ENCODE data around the gene FIGNL2. TPM values are rescaled to one million over a fixed set of nuclear protein-coding genes. Genes with fewer than 3 reads are reported as not detected.
A peak's percentile ranks its signal among the peaks of the same experiment; 100 is the strongest.

Gene FIGNL2
- total and polyA plus RNA-seq, 2 experiments from 2014 or later = 0.13 to 0.32 TPM

GRCh38 chr12:51818566-51819300 is 29.8 kb downstream of the FIGNL2 start:
- in situ Hi-C loops (cut with MboI) = no loop called here
- peak overlapping the region; percentile 87 for H3K4me2 ChIP-seq (ENCODE audit: unreplicated experiment)
- peaks cover 24% of the 10 kb centered on the region for H3K4me1 ChIP-seq (ENCODE audit: insufficient read depth)

GRCh38 chr12:51818086-51818485 is 30.4 kb downstream of the FIGNL2 start:
- Histone ChIP-seq H3K36me3 (ENCODE audit: low read depth) (no peaks in the 10 kb centered on the region), H3K4me1 (ENCODE audit: insufficient read depth) (peaks cover 24% of the 10 kb centered on the region), H4K20me1 (ENCODE audit: insufficient read depth) (no peaks in the 10 kb centered on the region), H3K9me3 (ENCODE audit: low read depth) (no peaks in the 10 kb centered on the region), H3K9me2 (ENCODE audit: insufficient read depth) (no peaks in the 10 kb centered on the region), H3K27ac (peak overlapping the region; percentile 85), H2AFZ (no peak overlapping the region), H3K27me3 (replicated peaks; ENCODE audit: insufficient read depth) (no peaks in the 10 kb centered on the region), H3K9ac (peak overlapping the region; percentile 53), H3K4me3 (no peak overlapping the region), H3K79me2 (ENCODE audit: insufficient read depth) (peaks cover 38% of the 10 kb centered on the region), H3F3A (ENCODE audit: insufficient read depth) (peaks cover 12% of the 10 kb centered on the region), H3K4me2 (ENCODE audit: unreplicated experiment) (peak overlapping the region; percentile 87)
- 53 to 61% methylated on average over 4 to 5 of the region's 5 CpGs for WGBS, 2 experiments (ENCODE audit: low coverage in 1 of 2, low lambda C conversion rate in 2 of 2, missing lambda C conversion rate in 2 of 2)
- in situ Hi-C loops (cut with MboI) = no loop called here
- no peak for DNase-seq
- TF ChIP-seq EZH2phosphoT487 (IDR thresholded peaks at IDR 0.05; ENCODE audit: insufficient read depth, low read depth) (no peak), EZH2 (IDR thresholded peaks at IDR 0.05; ENCODE audit: insufficient read depth, poor library complexity, severe bottlenecking) (no peak)

More at GRCh38 chr12:51818566-51819300, 29.8 kb downstream of the FIGNL2 start:
- no peaks in the 10 kb centered on the region for H4K20me1 ChIP-seq (ENCODE audit: insufficient read depth)
- H3K4me3 ChIP-seq = peak overlapping the region; percentile 86
- peak overlapping the region; percentile 88 for H3K9ac ChIP-seq
- DNase-seq = peak; percentile 92
- H3K27ac ChIP-seq = peak overlapping the region; percentile 85
- H3K27me3 ChIP-seq (replicated peaks; ENCODE audit: insufficient read depth) = no peaks in the 10 kb centered on the region
- no peaks in the 10 kb centered on the region for H3K36me3 ChIP-seq (ENCODE audit: low read depth)
- H3K9me3 ChIP-seq (ENCODE audit: low read depth) = no peaks in the 10 kb centered on the region
- no peak for TF ChIP-seq EZH2 (IDR thresholded peaks at IDR 0.05; ENCODE audit: insufficient read depth, poor library complexity, severe bottlenecking)
- no peak for TF ChIP-seq EZH2phosphoT487 (IDR thresholded peaks at IDR 0.05; ENCODE audit: insufficient read depth, low read depth)
- H2AFZ ChIP-seq = no peak overlapping the region
- peaks cover 19% of the 10 kb centered on the region for H3F3A ChIP-seq (ENCODE audit: insufficient read depth)
- peaks cover 38% of the 10 kb centered on the region for H3K79me2 ChIP-seq (ENCODE audit: insufficient read depth)
- H3K9me2 ChIP-seq (ENCODE audit: insufficient read depth) = no peaks in the 10 kb centered on the region
- WGBS, 2 experiments (ENCODE audit: low coverage in 1 of 2, low lambda C conversion rate in 2 of 2, missing lambda C conversion rate in 2 of 2) = 22 to 33% methylated on average over 3 to 4 of the region's 4 CpGs

- H3K27ac ChIP-seq = no peak overlapping the region
- no peaks in the 10 kb centered on the region for H4K20me1 ChIP-seq (ENCODE audit: insufficient read depth)
- no peaks in the 10 kb centered on the region for H3K27me3 ChIP-seq (replicated peaks; ENCODE audit: insufficient read depth)
- H3K36me3 ChIP-seq (ENCODE audit: low read depth) = no peaks in the 10 kb centered on the region
- no peak overlapping the region for H3K9ac ChIP-seq
- TF ChIP-seq EZH2phosphoT487 (IDR thresholded peaks at IDR 0.05; ENCODE audit: insufficient read depth, low read depth) (no peak), EZH2 (IDR thresholded peaks at IDR 0.05; ENCODE audit: insufficient read depth, poor library complexity, severe bottlenecking) (no peak)
- H3K4me1 ChIP-seq (ENCODE audit: insufficient read depth) = peaks cover 24% of the 10 kb centered on the region
- H3K9me2 ChIP-seq (ENCODE audit: insufficient read depth) = no peaks in the 10 kb centered on the region
- in situ Hi-C loops (cut with MboI) = no loop called here
- H3F3A ChIP-seq (ENCODE audit: insufficient read depth) = peaks cover 6% of the 10 kb centered on the region
- DNase-seq = no peak
- H2AFZ ChIP-seq = no peak overlapping the region
- H3K79me2 ChIP-seq (ENCODE audit: insufficient read depth) = peaks cover 38% of the 10 kb centered on the region
- H3K4me3 ChIP-seq = no peak overlapping the region
- no peak overlapping the region for H3K4me2 ChIP-seq (ENCODE audit: unreplicated experiment)
- no peaks in the 10 kb centered on the region for H3K9me3 ChIP-seq (ENCODE audit: low read depth)
- WGBS, 2 experiments (ENCODE audit: low coverage in 1 of 2, low lambda C conversion rate in 2 of 2, missing lambda C conversion rate in 2 of 2) = 86% methylated on average over 9 to 10 of the region's 10 CpGs
Measured at GRCh38 chr12:51817027-51817953, 31.2 kb downstream of the FIGNL2 start.

GRCh38 chr12:51815571-51815970 is 32.9 kb downstream of the FIGNL2 start:
- H3K79me2 ChIP-seq (ENCODE audit: insufficient read depth) = peaks cover 34% of the 10 kb centered on the region
- no peaks in the 10 kb centered on the region for H3K36me3 ChIP-seq (ENCODE audit: low read depth)
- H3F3A ChIP-seq (ENCODE audit: insufficient read depth) = peaks cover 6% of the 10 kb centered on the region
- H3K4me2 ChIP-seq (ENCODE audit: unreplicated experiment) = peak overlapping the region; percentile 65
- peak overlapping the region; percentile 71 for H3K4me3 ChIP-seq
- H2AFZ ChIP-seq = no peak overlapping the region
- H3K9ac ChIP-seq = no peak overlapping the region; the same call in 1 of the 2 replicates
- no peaks in the 10 kb centered on the region for H3K9me3 ChIP-seq (ENCODE audit: low read depth)
- H3K4me1 ChIP-seq (ENCODE audit: insufficient read depth) = peaks cover 24% of the 10 kb centered on the region
- no peaks in the 10 kb centered on the region for H4K20me1 ChIP-seq (ENCODE audit: insufficient read depth)
- no peaks in the 10 kb centered on the region for H3K9me2 ChIP-seq (ENCODE audit: insufficient read depth)
- in situ Hi-C loops (cut with MboI) = no loop called here
- H3K27ac ChIP-seq = no peak overlapping the region
- WGBS, 2 experiments (ENCODE audit: low coverage in 1 of 2, low lambda C conversion rate in 2 of 2, missing lambda C conversion rate in 2 of 2) = 57 to 68% methylated on average over 6 of the region's 6 CpGs
- TF ChIP-seq EZH2 (IDR thresholded peaks at IDR 0.05; ENCODE audit: insufficient read depth, poor library complexity, severe bottlenecking) (no peak), EZH2phosphoT487 (IDR thresholded peaks at IDR 0.05; ENCODE audit: insufficient read depth, low read depth) (no peak)
- H3K27me3 ChIP-seq (replicated peaks; ENCODE audit: insufficient read depth) = no peaks in the 10 kb centered on the region
- DNase-seq = peak; percentile 23
